HepG2 (cell line): ENCODE measurements around the gene RACGAP1. TPM values are rescaled to one million over a fixed set of nuclear protein-coding genes. Genes with fewer than 3 reads are reported as not detected.

Experiments used
- ATAC-seq: fragments of 200-7000 bp; cut with Tn5 transposase; 3 replicates; pipeline ENCODE4 v1.9.1; 2020; ENCODE audit warnings: mild to moderate bottlenecking, moderate library complexity
- BruUV-seq: library from RNA; stranded (reverse); fragments of 400-500 nt; replicated peaks from 2 replicates; lab custom pipeline; 2021; lab: Mats Ljungman, UMichigan
- CTCF ChIA-PET: fragments of 300-600 bp; formaldehyde crosslinking; extraction: SDS; loops from one replicate; lab custom pipeline; 2021; ENCODE audit warnings: low total read pairs, inconsistent platforms, low intra/inter-chr PET ratio; lab: Yijun Ruan, JAX
- POLR2A ChIA-PET: fragments of 350-600 bp; sonication (Branson Sonifier 250); formaldehyde crosslinking; loops from one replicate; lab custom pipeline; 2020; ENCODE audit warnings: antibody characterized with exemption, inconsistent platforms; lab: Yijun Ruan, JAX
- DNase-seq: peaks from one replicate; pipeline ENCODE4 v3.0.0-alpha.2; 2015; ENCODE audit warnings: low spot score
- FAIRE-seq: peaks from 3 replicates; lab custom pipeline; 2011; peaks lifted over from hg19 to GRCh38; lab: Jason Lieb, UNC
- H2AFZ ChIP-seq: one replicate; pipeline ENCODE4 v1.6.1; 2011; ENCODE audit warnings: low read length, inconsistent platforms
- H3K27ac ChIP-seq: fragments of 300-600 bp; 3 replicates; pipeline ENCODE4 v1.8.0; 2011; ENCODE audit warnings: mixed run types, mild to moderate bottlenecking, mixed read lengths, low read length, inconsistent platforms; ENCODE audit not compliant: insufficient read depth; ENCODE audit errors: extremely low read length
- H3K27me3 ChIP-seq, 2 experiments: fragments of 200-600 bp in 1 of 2; 2 replicates in 1 of 2; 3 replicates in 1 of 2; pipeline versions ENCODE4 v1.6.0 to v1.8.0; 2011; ENCODE audit warnings: low read length in 2 of 2, mild to moderate bottlenecking in 2 of 2, moderate library complexity in 2 of 2, inconsistent platforms in 1 of 2; ENCODE audit not compliant: insufficient read depth in 2 of 2, control insufficient read depth in 1 of 2
- H3K36me3 ChIP-seq, 2 experiments: fragments of 200-600 bp in 1 of 2; replicated peaks in 1 of 2; 2 replicates in 1 of 2; 3 replicates in 1 of 2; pipeline versions ENCODE4 v1.5.1 to v1.8.0; 2011; ENCODE audit warnings: low read length in 2 of 2, inconsistent platforms in 1 of 2; ENCODE audit not compliant: insufficient read depth in 2 of 2, control insufficient read depth in 1 of 2
- H3K4me1 ChIP-seq: 2 replicates; pipeline ENCODE4 v1.5.1; 2012; ENCODE audit warnings: low read length, inconsistent platforms; ENCODE audit not compliant: insufficient read depth
- H3K4me2 ChIP-seq: 2 replicates; pipeline ENCODE4 v1.6.0; 2011; ENCODE audit warnings: low read depth, low read length, inconsistent platforms
- H3K4me3 ChIP-seq, 3 experiments: fragments of 200-600 bp in 1 of 3; sonication (generic), shearing (Covaris generic) in 1 of 3; replicated peaks in 1 of 3; 2 replicates each; pipeline ENCODE4 v1.5.1; 2011 to 2016; ENCODE audit warnings: low read length in 3 of 3, inconsistent platforms in 2 of 3, low read depth in 2 of 3, mild to moderate bottlenecking in 2 of 3, control low read depth in 1 of 3, mixed read lengths in 1 of 3; ENCODE audit not compliant: insufficient read depth in 1 of 3
- H3K79me2 ChIP-seq: one replicate; pipeline ENCODE4 v1.6.1; 2011; ENCODE audit warnings: low read length, inconsistent platforms; ENCODE audit not compliant: insufficient read depth
- H3K9ac ChIP-seq: 2 replicates; pipeline ENCODE4 v1.6.0; 2011; ENCODE audit warnings: mild to moderate bottlenecking, low read depth, low read length, inconsistent platforms; ENCODE audit not compliant: insufficient read depth
- H3K9me3 ChIP-seq: 2 replicates; pipeline ENCODE4 v1.5.1; 2012; ENCODE audit warnings: mild to moderate bottlenecking, low read length
- H4K20me1 ChIP-seq: 2 replicates; pipeline ENCODE4 v1.6.0; 2011; ENCODE audit warnings: inconsistent platforms, mild to moderate bottlenecking, low read length, moderate library complexity; ENCODE audit not compliant: insufficient read depth
- DBP ChIP-seq: sonication (generic); formaldehyde crosslinking; IDR thresholded peaks from 2 replicates; pipeline ENCODE4 v1.4.0; 2020; ENCODE audit warnings: missing genetic modification reagents; ENCODE audit errors: not compliant biosample characterization
- GLI4 ChIP-seq: sonication (generic); formaldehyde crosslinking; IDR thresholded peaks from 2 replicates; pipeline ENCODE4 v1.5.1; 2020; ENCODE audit warnings: missing genetic modification reagents, mild to moderate bottlenecking, moderate library complexity, borderline replicate concordance
- MIER3 ChIP-seq: IDR thresholded peaks from 2 replicates; pipeline ENCODE4 v1.6.1; 2016; ENCODE audit warnings: missing compliant biosample characterization, borderline replicate concordance
- MYPOP ChIP-seq: sonication (generic); formaldehyde crosslinking; IDR thresholded peaks from 2 replicates; pipeline ENCODE4 v1.8.1; 2023; ENCODE audit warnings: mild to moderate bottlenecking, moderate library complexity, missing genetic modification reagents
- NFYB ChIP-seq: sonication (generic); formaldehyde crosslinking; IDR thresholded peaks from 2 replicates; pipeline ENCODE4 v1.4.0; 2020; ENCODE audit warnings: missing genetic modification reagents
- NFYC ChIP-seq: IDR thresholded peaks from 2 replicates; pipeline ENCODE4 v1.6.1; 2016; ENCODE audit warnings: missing genetic modification reagents, missing compliant biosample characterization
- SRSF1 ChIP-seq: fragments of 200-400 bp; formaldehyde crosslinking; optimal IDR thresholded peaks from 2 replicates; pipeline ENCODE3; 2017; ENCODE audit warnings: mild to moderate bottlenecking, low read depth, low read length, moderate library complexity
- TAF15 ChIP-seq: fragments of 200-400 bp; formaldehyde crosslinking; IDR thresholded peaks from one replicate; pipeline ENCODE4 v1.6.1; 2018; ENCODE audit warnings: mild to moderate bottlenecking, low read depth, low read length; ENCODE audit not compliant: poor library complexity, severe bottlenecking
- THAP7 ChIP-seq: sonication (generic); formaldehyde crosslinking; IDR thresholded peaks from 2 replicates; pipeline ENCODE4 v1.8.1; 2023; ENCODE audit warnings: mild to moderate bottlenecking, missing genetic modification reagents
- ZNF276 ChIP-seq: sonication (generic); formaldehyde crosslinking; IDR thresholded peaks from 2 replicates; pipeline ENCODE4 v1.4.0; 2020; ENCODE audit warnings: mild to moderate bottlenecking, low read depth, missing genetic modification reagents
- ZNF432 ChIP-seq: sonication (generic); formaldehyde crosslinking; IDR thresholded peaks from 2 replicates; pipeline ENCODE4 v1.5.0; 2020; ENCODE audit warnings: missing genetic modification reagents, mild to moderate bottlenecking, borderline replicate concordance
- WGBS: methylation state at CpG from one replicate; pipeline ENCODE4 v1.1.6; 2017; ENCODE audit warnings: low lambda C conversion rate; 5-methylcytosine and 5-hydroxymethylcytosine counted together
- in situ Hi-C: cut with HindIII; loops from 2 replicates; pipeline ENCODE4 v1.10.0; 2017; ENCODE audit warnings: low pct_unique_long_range_greater_than_20kb; ENCODE audit not compliant: extremely low pct_ligation_motif_present
- intact Hi-C: fragments of 100-400 bp; cut with micrococcal nuclease; formaldehyde crosslinking; loops from one replicate; pipeline ENCODE4 v1.10.0; 2022; ENCODE audit not compliant: unreplicated experiment
- polyA plus RNA-seq, 8 experiments: library from polyadenylated mRNA; depleted of rRNA in 3 of 8; stranded (reverse) in 7 of 8; unstranded in 1 of 8; fragments of >200 nt; fragmentation: Illumina TruSeq in 4 of 8; extraction: Trizol in 4 of 8; gene quantifications; 2 replicates each; pipeline versions ENCODE4 v1.2.1 to v1.2.3, GENCODE V29; 2011 to 2016; ENCODE audit warnings: low read depth in 4 of 8, missing spikeins in 1 of 8, mixed read lengths in 1 of 8; ENCODE audit not compliant: insufficient read depth in 1 of 8
- total RNA-seq, 5 experiments: library from RNA; depleted of rRNA; stranded (reverse); fragments of >200 nt; fragmentation: Illumina TruSeq; extraction: Trizol; gene quantifications; 2 replicates each; pipeline ENCODE4 v1.2.3, GENCODE V29; 2016; ENCODE audit warnings: low read depth in 1 of 5
- TF ChIP-seq, protein P1 (sequence below): sonication (generic); formaldehyde crosslinking; IDR thresholded peaks from 2 replicates; pipeline ENCODE4 v1.4.0; 2020; ENCODE audit warnings: missing genetic modification reagents, low read depth, mild to moderate bottlenecking, borderline replicate concordance
- TF ChIP-seq, protein P2 (sequence below): sonication (generic); formaldehyde crosslinking; IDR thresholded peaks from 2 replicates; pipeline ENCODE4 v1.4.0; 2020; ENCODE audit warnings: missing genetic modification reagents

The RACGAP1 gene
- total and polyA plus RNA-seq, 2 of the 13 experiments (the other 11 are each of a cell fraction or from before 2014, with no cell fraction given): 16.7 to 57.9 TPM

GRCh38 chr12:49980501-49981349 is 44.6 kb downstream of the RACGAP1 start (continued):
- TF ChIP-seq, protein P1, sequence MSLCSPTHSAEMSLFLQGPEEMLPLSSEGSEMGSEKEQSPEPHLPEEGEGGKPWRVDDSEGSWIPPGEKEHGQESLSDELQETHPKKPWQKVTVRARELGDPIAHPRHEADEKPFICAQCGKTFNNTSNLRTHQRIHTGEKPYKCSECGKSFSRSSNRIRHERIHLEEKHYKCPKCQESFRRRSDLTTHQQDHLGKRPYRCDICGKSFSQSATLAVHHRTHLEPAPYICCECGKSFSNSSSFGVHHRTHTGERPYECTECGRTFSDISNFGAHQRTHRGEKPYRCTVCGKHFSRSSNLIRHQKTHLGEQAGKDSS (CRISPR knock-in tag): no peak
- TF ChIP-seq DBP (no peak), MYPOP (CRISPR knock-in tag) (no peak), TAF15 (no peak), SRSF1 (no peak), THAP7 (CRISPR knock-in tag) (no peak)

DNA sequence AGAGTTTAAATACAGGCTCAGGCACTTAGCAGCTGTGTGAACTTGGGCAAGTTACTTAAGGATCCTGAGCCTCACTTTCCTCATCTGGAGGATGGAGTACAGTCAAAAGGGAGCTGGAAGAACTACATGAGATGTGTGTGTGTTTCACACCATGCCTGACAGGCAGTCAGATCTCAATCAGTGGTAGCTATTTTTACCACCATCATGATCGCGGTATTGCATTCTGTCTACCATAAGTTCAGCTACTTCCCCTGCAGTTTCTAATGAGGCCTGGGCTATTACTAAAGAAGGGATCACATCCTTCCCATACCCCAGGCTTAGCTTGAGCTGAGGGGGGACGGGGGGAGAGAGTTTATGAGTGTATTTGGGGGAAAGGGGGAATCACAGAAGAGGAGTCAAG is 45.5 kb downstream of the RACGAP1 start:
- Histone ChIP-seq H3K36me3 (no peaks in the 10 kb centered on the region), H3K79me2 (no peaks in the 10 kb centered on the region), H3K27me3 (no peaks in the 10 kb centered on the region; a peak in 2 of 5 replicates), H4K20me1 (no peaks in the 10 kb centered on the region), H2AFZ (no peak overlapping the region), H3K27ac (no peak overlapping the region), H3K4me1 (peaks cover 74% of the 10 kb centered on the region), H3K4me3 (no peak overlapping the region), H3K4me2 (no peak overlapping the region), H3K9ac (no peak overlapping the region), H3K9me3 (no peaks in the 10 kb centered on the region)
- ChIA-PET POLR2A (interaction anchor here (3.8 kb wide), 1 partner anchor 12 kb away, joined by 24 read pairs; no protein-coding TSS in a partner anchor), CTCF (no interaction called here)
- BruUV-seq: no TSS peak
- in situ Hi-C loops: no loop called here
- 81% methylated on average over 3 of the region's 3 CpGs for WGBS
- no peak for FAIRE-seq
- DNase-seq: no peak
- intact Hi-C loops: loop anchor here (5.0 kb wide), 1 partner anchor 43 kb away; no protein-coding TSS in a partner anchor
- no peak for ATAC-seq
- no peak for TF ChIP-seq NFYB (CRISPR knock-in tag)
- no peak for TF ChIP-seq GLI4 (CRISPR knock-in tag)
- TF ChIP-seq ZNF432 (CRISPR knock-in tag): no peak
- no peak for TF ChIP-seq NFYC
- TF ChIP-seq MIER3 (CRISPR knock-in tag): no peak
- TF ChIP-seq, protein P2, sequence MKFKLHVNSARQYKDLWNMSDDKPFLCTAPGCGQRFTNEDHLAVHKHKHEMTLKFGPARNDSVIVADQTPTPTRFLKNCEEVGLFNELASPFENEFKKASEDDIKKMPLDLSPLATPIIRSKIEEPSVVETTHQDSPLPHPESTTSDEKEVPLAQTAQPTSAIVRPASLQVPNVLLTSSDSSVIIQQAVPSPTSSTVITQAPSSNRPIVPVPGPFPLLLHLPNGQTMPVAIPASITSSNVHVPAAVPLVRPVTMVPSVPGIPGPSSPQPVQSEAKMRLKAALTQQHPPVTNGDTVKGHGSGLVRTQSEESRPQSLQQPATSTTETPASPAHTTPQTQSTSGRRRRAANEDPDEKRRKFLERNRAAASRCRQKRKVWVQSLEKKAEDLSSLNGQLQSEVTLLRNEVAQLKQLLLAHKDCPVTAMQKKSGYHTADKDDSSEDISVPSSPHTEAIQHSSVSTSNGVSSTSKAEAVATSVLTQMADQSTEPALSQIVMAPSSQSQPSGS: no peak
- TF ChIP-seq ZNF276 (CRISPR knock-in tag): no peak
